Adrenal gland (tissue), 12 donors: ENCODE results near the gene SPINT1. TPM values are rescaled to one million over a fixed set of nuclear protein-coding genes. Genes with fewer than 3 reads are reported as not detected.

Experiments
- DNase-seq, 7 donors: peaks; one replicate each; pipeline ENCODE4 v3.0.0-alpha.2; 2019 to 2020
- H3K27ac ChIP-seq, 5 donors: fragments of 200-600 bp; sonication (generic) in 4 of 5; 1 replicate in 3 of 5; 2 replicates in 2 of 5; pipeline versions ENCODE4 v1.5.1 to v1.8.0; 2016 to 2020; ENCODE audit warnings: mild to moderate bottlenecking in 1 of 5
- H3K27me3 ChIP-seq: fragments of 200-600 bp; 2 replicates; pipeline ENCODE4 v1.8.0; 2021
- H3K36me3 ChIP-seq, 2 donors: fragments of 200-600 bp; replicated peaks in 1 of 2; 1 replicate in 1 of 2; 2 replicates in 1 of 2; pipeline versions ENCODE4 v1.5.1 to v1.8.0; 2018 to 2022
- H3K4me1 ChIP-seq, 2 donors: fragments of 200-600 bp; replicated peaks in 1 of 2; 1 replicate in 1 of 2; 2 replicates in 1 of 2; pipeline versions ENCODE4 v1.5.1 to v1.8.0; 2018 to 2021
- H3K4me3 ChIP-seq, 4 donors: fragments of 200-600 bp; sonication (generic) in 3 of 4; one replicate each; pipeline ENCODE4 v1.5.1; 2016 to 2018
- H3K9me3 ChIP-seq, 3 donors: fragments of 200-600 bp; sonication (generic) in 1 of 3; replicated peaks in 1 of 3; 1 replicate in 2 of 3; 2 replicates in 1 of 3; pipeline versions ENCODE4 v1.5.1 to v1.8.0; 2016 to 2021
- CTCF ChIP-seq, 6 experiments: fragments of 450-650 bp in 4 of 6; fragments of 200-600 bp in 2 of 6; sonication (generic) in 1 of 6; IDR thresholded peaks; 1 replicate in 5 of 6; 2 replicates in 1 of 6; pipeline versions ENCODE4 v1.5.1 to v1.8.0; 2016 to 2021; ENCODE audit warnings: antibody characterized with exemption in 6 of 6, mild to moderate bottlenecking in 2 of 6, moderate library complexity in 1 of 6
- POLR2A ChIP-seq, 2 donors: fragments of 450-650 bp; IDR thresholded peaks; one replicate each; pipeline ENCODE4 v1.6.1; 2017; ENCODE audit warnings: antibody characterized with exemption in 2 of 2, mild to moderate bottlenecking in 2 of 2, moderate library complexity in 1 of 2
- WGBS, 4 donors: extraction: QIAGEN DNeasy Blood & Tissue Kit in 2 of 4; methylation state at CpG; one replicate each; pipeline versions ENCODE4 v1.1.5 to v1.1.7; 2013 to 2017; 5-methylcytosine and 5-hydroxymethylcytosine counted together
- intact Hi-C, 2 donors: fragments of 100-400 bp; cut with DNase I; formaldehyde crosslinking; loops; one replicate each; pipeline versions ENCODE4 v1.14.1 to v1.15.0; 2022 to 2023
- polyA plus RNA-seq, 3 donors: library from polyadenylated mRNA; stranded (reverse); fragments of 200-250 nt in 2 of 3; fragments of 350-450 nt in 1 of 3; fragmentation: Illumina TruSeq in 1 of 3; extraction: RNeasy Lipid Tissue Mini Kit (QIAGEN cat#74804) in 1 of 3; gene quantifications; one replicate each; pipeline ENCODE4 v1.2.3, GENCODE V29; 2013 to 2014
- total RNA-seq, 9 donors: library from RNA; depleted of rRNA in 4 of 9; stranded (reverse); fragments of >200 nt in 4 of 9; fragments of 120-200 nt in 1 of 9; fragmentation: NEBNext Ultra II Directional in 1 of 9; extraction: Animal tissue kit (Norgen Biotek cat#: 25700) in 1 of 9; gene quantifications; one replicate each; pipeline versions ENCODE4 v1.1.0 to v1.2.4, GENCODE V29; 2013 to 2023
- donor health status: healthy with polysubstance abuse.
- donor health status: Bipolar disorder and iron deficiency.
- donor health status: DM: yes; HTN: yes; CAD: no.
- donor health status: DM: no; HTN: no; CAD: no.
- donor health status: DM: no; HTN: no; CAD: no.
- donor health status: DM: yes; HTN: yes; CAD: no.

SPINT1 gene
- total and polyA plus RNA-seq, 12 donors, result 0.17 to 5.1 (median 1.2) TPM

- Histone ChIP-seq H3K9me3 (no peaks in the 10 kb centered on the region), H3K27ac (no peak overlapping the region), H3K27me3 (no peaks in the 10 kb centered on the region), H3K4me1 (peaks cover 0 to 26% of the 10 kb centered on the region in 2 donors), H3K4me3 (no peak overlapping the region), H3K36me3 (peaks cover 0 to 71% of the 10 kb centered on the region in 2 donors)
- intact Hi-C loops, result loop anchor here in 1 of 2 donors (5.0 kb wide), 1 partner anchor 282 kb away; no protein-coding TSS in a partner anchor
- DNase-seq, result no peak
- 86 to 92% (median 90%) methylated on average over 7 to 36 of the region's 36 CpGs for WGBS, 4 donors
- TF ChIP-seq CTCF (IDR thresholded peaks at IDR 0.05) (no peak), POLR2A (IDR thresholded peaks at IDR 0.05) (no peak)
These were observed 56.6 kb downstream of the SPINT1 start for GRCh38 chr15:40900256-40901052.

- no peak for TF ChIP-seq POLR2A (IDR thresholded peaks at IDR 0.05)
- TF ChIP-seq CTCF (IDR thresholded peaks at IDR 0.05), result no peak
- whole genome bisulfite sequencing, 4 donors, result 69 to 74% (median 72%) methylated on average over 4 to 5 of the region's 5 CpGs
- intact Hi-C loops, result loop anchor here in 1 of 2 donors (5.0 kb wide), 1 partner anchor 281 kb away; no protein-coding TSS in a partner anchor
- Histone ChIP-seq H3K4me1 (peaks cover 5 to 26% of the 10 kb centered on the region in 2 donors), H3K36me3 (peaks cover 0 to 68% of the 10 kb centered on the region in 2 donors), H3K4me3 (no peak overlapping the region), H3K27ac (no peak overlapping the region), H3K27me3 (no peaks in the 10 kb centered on the region), H3K9me3 (no peaks in the 10 kb centered on the region)
- DNase-seq, result no peak
These were observed 57.2 kb downstream of the SPINT1 start for GRCh38 chr15:40901053-40901443.

DNA sequence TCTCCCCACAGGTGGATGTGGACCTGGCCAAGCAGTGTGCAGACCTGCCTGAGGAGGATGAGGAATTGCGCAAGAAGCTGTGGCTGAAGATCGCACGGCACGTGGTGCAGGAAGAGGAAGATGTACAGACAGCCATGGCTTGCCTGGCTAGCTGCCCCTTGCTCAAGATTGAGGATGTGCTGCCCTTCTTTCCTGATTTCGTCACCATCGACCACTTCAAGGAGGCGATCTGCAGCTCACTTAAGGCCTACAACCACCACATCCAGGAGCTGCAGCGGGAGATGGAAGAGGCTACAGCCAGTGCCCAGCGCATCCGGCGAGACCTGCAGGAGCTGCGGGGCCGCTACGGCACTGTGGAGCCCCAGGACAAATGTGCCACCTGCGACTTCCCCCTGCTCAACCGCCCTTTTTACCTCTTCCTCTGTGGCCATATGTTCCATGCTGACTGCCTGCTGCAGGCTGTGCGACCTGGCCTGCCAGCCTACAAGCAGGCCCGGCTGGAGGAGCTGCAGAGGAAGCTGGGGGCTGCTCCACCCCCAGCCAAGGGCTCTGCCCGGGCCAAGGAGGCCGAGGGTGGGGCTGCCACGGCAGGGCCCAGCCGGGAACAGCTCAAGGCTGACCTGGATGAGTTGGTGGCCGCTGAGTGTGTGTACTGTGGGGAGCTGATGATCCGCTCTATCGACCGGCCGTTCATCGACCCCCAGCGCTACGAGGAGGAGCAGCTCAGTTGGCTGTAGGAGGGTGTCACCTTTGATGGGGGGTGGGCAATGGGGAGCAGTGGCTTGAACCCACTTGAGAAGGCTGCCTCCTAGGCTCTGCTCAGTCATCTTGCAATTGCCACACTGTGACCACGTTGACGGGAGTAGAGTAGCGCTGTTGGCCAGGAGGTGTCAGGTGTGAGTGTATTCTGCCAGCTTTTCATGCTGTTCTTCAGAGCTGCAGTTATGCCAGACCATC lies 59.0 kb downstream of the SPINT1 start:
- no peak overlapping the region for H3K4me3 ChIP-seq
- 53 to 66% (median 57%) methylated on average over 26 to 33 of the region's 33 CpGs for WGBS, 4 donors
- DNase-seq, result peak in 6 of 7 donors; percentile 58 to 81 (median 63)
- intact Hi-C loops, result loop anchor here in 1 of 2 donors (5.0 kb wide), 1 partner anchor 279 kb away; no protein-coding TSS in a partner anchor
- peaks cover 0 to 50% of the 10 kb centered on the region in 2 donors for H3K36me3 ChIP-seq
- no peaks in the 10 kb centered on the region for H3K9me3 ChIP-seq
- peaks cover 16 to 37% of the 10 kb centered on the region in 2 donors for H3K4me1 ChIP-seq
- peak overlapping the region in 2 of 5 donors; percentile 57 to 65 for H3K27ac ChIP-seq
- no peaks in the 10 kb centered on the region for H3K27me3 ChIP-seq
- no peak for TF ChIP-seq CTCF (IDR thresholded peaks at IDR 0.05)
- no peak for TF ChIP-seq POLR2A (IDR thresholded peaks at IDR 0.05)
